Cardiac septum (tissue), 1 donor: Measurements from ENCODE around the gene PAPOLB. TPM values are rescaled to one million over a fixed set of nuclear protein-coding genes. Genes with fewer than 3 reads are reported as not detected.
"Not testable (repeated sequence)": the region's sequence is repeated elsewhere in the genome, so short reads cannot be mapped to it uniquely, and the experiment has no call there.

Source experiments
- DNase-seq: peaks from one replicate; pipeline ENCODE4 v3.0.0-alpha.2; 2020; ENCODE audit warnings: low spot score
- intact Hi-C: fragments of 100-400 bp; cut with DNase I; formaldehyde crosslinking; loops from one replicate; pipeline ENCODE4 v1.14.0; 2022
- long read RNA-seq: library from polyadenylated mRNA; unstranded; transcript quantifications from one replicate; pipeline ENCODE4 v2.0.0, GENCODE V29; 2021
- total RNA-seq: library from RNA; stranded (reverse); fragmentation: NEBNext Ultra II Directional; extraction: Animal tissue kit (Norgen Biotek cat#: 25700); gene quantifications from one replicate; pipeline ENCODE4 v1.2.1, GENCODE V29; 2021
- donor health status: DM: no; HTN: no; CAD: no.

PAPOLB gene
- 0.05 TPM for total RNA-seq
- long read RNA-seq, result 0 reads

DNA sequence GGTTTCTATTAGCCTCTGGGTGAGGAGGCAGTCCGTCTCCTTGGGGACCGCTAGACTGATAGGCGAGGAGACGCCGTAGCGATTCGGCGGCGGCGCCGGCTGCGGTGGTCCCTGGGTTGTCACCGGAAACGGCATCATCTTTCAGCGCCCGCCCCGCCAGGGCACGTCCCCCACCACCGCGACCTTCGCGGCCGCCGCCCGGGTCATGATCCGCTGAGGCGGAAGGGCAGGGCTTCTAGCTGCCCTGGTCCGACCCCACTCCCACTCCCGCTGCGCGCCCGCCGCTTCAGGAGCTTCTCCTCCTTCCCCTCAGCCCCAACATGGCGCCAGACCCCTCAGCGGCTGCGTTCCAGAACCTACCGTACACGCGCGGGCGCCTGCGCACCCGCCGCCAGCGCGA, at the start of gene PAPOLB:
TSS of gene PAPOLB (minus strand) at position 358 of the 400 bp plus-strand sequence. CDS start at position 138, 220 bp downstream.
- DNase-seq, result peak; percentile 73
- intact Hi-C loops, result no loop called here

DNA sequence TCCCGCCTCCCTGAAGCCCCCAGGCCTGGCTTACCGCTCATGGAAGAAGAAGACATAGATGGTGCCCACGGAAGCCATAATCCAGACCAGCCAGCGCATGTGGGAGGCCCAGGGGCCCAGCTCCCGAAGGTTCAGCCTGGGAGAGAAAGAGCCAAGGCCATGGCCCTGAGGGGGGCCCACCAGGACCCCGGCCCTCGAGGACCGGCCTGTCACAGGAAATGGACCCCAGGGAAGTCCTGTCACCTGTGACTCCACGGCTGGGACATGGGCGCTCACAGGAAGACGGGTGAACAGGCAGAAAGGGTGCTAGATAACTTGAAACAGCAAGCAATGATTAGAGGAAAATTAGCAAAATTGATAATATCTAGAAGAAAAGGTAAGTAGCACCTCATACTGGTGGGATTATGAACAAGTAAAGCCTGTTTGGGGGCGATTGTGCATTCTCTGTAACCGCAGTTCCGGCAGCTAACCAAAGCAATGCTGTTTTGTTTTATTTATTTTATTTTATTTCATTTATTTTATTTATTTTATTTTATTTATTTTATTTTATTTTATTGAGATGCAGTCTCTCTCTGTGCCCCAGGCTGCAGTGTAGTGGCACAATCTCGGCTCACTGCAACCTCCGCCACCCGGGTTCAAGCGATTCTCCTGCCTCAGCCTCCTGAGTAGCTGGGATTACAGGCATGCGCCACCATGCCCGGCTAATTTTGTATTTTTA, 49.4 kb upstream of the PAPOLB start:
- DNase-seq, result no peak
- intact Hi-C loops, result no loop called here

DNA sequence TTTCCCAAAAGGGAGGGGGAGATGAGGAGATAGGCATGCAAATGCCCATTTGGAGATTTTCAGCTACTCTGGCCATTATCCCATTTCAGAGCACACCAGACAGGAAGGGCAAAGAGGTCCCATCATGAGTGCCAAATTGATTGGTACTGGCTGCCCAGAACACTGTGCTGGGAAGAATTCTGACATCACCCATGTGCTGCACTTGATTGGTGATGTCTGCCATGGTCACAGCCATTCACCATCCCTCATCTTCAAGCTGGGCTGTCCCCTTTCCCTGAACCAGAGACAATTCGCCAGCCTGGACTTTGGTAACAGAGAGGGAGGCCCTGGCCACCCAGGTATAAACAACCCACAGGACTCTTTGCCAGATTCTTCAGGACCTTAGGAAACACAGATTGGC, 44.9 kb upstream of the PAPOLB start:
- no peak for DNase-seq
- intact Hi-C loops, result no loop called here

DNA sequence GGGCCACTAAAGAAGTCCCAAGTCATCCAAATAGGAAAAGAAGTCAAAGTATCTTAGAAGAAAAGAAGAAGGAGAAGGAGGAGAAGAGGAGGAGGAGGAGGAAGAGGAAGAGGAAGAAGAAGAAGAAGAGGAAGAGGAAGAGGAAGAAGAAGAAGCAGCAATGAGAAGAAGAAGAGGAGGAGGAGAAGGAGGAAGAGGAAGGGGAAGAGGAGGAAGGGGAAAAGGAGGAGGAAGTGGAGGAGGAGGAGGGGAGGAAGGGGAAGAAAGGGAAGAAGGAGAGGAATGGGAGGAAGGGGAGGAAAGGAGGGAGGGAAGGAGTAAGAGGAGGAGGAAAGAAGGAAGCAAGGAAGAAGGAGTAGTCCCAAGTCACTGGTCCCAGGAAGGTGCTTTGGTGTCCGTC, 43.3 kb upstream of the PAPOLB start:
- intact Hi-C loops, result no loop called here
- no peak for DNase-seq

DNA sequence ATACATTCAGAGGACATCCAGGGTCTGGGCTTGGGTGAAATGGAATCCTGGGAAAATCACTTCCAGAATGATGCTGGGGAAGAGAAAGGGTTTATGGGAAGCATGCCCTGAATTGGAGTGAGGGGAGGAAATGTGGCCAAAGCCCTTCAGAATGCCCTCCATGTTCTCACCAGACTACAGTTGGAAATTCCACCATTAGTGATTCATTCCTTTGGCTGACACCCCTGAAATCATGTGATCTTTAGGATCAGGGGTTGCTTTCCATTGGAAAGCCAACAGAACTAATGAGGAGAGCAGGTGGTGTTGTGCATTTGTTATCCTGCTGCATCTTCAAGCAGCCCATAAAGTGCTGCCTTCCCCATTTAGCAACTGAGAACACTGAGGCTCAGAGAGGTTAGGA, 42.5 kb upstream of the PAPOLB start:
- intact Hi-C loops, result no loop called here
- DNase-seq, result no peak

DNA sequence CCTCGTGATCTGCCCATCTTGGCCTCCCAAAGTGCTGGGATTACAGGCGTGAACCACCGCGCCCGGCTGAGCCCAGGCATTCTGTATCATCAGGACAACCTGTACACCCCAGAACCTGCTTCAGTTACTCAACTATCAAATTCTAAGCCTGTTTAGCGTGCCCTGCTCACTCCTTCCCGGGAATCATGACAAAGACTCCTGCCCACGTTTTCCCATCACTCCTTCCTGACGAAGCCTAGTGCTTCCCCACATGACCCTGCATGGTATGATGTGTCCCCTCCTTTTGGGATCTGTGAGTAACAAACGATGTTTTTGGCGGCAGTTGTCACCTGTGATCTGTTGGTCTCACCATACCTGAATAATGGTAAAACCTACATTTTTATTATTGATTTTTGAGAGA, 33.9 kb upstream of the PAPOLB start:
- no peak for DNase-seq
- intact Hi-C loops, result no loop called here

DNA sequence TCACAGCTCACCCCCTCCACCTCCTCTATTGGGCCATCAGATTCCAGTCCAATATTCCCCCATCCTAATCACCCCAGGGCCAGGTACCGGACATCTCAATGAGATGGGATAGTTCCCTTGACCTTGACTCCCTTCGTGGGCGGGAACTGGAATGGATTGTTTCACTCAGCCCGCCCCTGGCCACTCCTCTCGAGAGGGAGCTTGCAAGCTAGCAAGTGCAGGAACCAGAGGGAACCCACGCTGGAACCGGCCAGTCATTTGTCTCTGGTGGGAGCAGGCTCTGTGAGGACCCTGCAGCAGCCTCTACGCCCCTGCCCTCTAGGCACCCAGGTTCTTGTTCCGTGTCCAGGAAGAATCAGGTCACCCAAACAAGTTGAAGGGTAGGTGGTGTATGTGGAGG, 32.7 kb upstream of the PAPOLB start:
- no peak for DNase-seq
- intact Hi-C loops, result no loop called here

DNA sequence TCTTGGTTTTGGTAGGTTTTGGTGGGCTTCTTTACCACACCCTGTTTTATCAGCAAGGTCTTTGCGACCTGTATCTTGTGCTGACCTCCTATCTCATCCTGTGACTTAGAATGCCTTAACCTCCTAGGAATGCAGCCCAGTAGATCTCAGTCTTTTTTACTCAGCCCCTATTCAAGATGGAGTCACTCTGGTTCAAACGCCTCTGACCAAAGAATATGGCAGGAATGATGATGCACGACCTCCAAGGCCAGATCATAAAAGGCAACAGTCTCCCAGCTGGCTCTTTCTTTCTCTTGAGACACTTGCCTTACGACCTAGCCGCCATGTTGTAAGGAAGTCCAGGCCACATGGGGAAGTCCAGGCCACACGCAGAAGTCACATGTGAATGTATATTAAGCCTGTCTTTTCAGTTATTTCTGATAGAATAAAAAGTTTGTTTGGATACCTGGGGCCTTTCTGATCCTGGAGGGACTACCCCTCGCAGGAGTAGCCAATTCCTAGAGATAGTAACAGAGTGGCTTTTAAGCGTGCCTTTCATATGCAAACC, 32.2 kb upstream of the PAPOLB start:
- no peak for DNase-seq
- intact Hi-C loops, result no loop called here

DNA sequence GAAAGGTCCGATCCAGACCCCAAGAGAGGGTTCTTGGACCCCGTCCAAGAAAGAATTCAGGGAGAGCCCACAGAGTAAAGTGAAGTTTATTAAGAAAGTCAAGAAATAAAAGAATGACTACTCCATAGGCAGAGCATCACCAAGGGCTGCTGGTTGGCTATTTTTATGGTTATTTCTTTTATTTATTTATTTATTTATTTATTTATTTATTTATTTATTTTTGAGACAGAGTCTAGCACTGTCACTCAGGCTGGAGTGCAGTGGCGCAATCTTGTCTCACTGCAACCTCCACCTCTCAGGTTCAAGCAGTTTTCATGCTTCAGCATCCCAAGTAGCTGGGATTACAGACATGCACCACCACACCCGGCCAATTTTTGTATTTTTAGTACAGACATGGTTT, 31.4 kb upstream of the PAPOLB start:
- DNase-seq, intact Hi-C loops: not testable (repeated sequence)

DNA sequence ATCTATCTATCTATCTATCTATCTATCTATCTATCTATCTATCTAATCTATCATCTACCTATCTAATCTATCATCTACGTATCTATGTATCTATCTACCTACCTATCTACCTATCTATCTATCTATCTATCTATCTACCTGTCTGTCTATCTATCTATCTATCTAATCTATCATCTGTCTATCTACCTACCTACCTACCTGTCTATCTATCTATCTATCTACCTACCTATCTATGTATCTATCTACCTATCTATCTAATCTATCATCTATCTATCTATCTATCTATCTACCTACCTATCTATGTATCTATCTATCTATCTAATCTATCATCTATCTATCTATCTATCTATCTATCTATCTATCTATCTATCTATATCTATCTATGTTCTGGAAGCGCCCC, 29.7 kb upstream of the PAPOLB start:
- DNase-seq, intact Hi-C loops: not testable (repeated sequence)

DNA sequence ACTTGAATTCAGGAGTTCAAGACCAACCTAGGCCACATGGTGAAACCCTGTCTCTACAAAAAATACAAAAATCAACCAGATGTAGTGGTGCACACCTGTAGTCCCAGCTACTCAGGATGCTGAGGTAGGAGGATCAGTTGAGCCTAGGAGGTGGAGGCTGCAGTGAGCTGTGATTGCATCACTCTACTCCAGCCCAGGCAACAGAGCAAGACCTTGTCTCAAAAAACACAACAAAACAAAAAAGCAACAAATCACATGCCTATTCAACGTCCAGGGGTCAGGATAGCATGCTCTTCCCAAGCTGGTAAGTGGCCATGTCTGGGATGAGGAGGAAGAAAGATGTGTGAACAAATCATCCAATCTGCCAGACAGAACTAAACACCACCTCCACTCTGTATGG, 27.9 kb upstream of the PAPOLB start:
- intact Hi-C loops, result no loop called here
- no peak for DNase-seq

DNA sequence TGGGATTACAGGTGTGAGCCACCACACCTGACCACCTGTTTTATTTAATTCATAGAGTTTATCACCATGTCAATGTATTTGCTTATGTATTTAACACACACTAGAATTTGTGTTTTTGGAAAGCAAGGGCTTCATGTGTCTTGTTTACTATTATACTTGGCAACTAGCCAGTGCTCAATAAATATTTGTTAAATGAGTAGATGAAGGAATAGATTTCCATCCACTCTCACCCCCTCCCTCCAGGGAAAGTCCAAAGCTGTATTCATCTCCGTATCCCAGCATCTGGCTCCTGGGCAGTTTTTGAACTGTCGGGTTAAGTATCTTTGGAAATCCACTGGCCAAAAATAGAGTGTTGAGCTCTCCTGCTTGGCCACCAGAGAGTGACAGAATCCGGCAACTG, 26.3 kb upstream of the PAPOLB start:
- no peak for DNase-seq
- intact Hi-C loops, result no loop called here

DNA sequence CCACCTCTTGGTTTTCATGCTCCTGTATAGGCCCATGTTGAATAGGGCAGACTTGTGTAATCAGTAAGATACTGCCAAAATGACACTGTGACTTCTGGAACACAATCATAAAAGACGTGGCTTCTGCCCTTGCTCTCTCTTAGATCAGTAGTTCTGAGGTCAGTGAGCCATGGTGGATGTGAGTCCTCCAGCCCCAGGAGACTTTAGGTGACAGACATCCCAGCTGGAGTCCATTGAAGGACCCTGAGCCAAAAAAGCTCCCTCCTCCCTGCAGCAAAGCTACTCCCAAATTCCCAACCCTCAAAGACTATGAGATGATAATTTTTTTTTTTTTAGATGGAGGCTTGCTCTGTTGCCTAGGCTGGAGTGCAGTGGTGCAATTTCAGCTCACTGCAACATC, 24.8 kb upstream of the PAPOLB start:
- intact Hi-C loops, result no loop called here
- no peak for DNase-seq

DNA sequence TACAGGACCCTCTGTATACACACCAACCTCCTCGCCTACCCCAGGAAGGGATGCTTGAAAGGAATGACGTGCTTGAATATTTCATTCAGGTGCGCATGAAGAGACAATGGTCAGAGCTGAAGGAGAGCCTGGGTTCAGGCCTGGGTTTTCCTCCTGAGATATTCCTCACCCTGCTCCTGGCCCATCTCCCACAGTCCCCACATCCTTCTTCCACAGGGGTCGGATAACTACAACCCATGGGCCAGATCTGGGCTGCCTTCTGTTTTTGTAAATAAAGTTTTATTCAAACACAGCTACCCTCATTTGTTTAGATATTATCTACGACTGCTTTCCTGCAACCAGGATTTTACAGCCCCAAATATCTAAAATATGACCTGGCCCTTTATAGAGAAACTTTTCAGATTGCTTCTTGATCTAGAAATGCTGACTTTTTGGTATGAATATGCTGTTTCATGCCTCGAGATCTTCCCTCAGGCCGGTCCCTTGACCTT, 23.5 kb upstream of the PAPOLB start:
- intact Hi-C loops, result no loop called here
- DNase-seq, result no peak

DNA sequence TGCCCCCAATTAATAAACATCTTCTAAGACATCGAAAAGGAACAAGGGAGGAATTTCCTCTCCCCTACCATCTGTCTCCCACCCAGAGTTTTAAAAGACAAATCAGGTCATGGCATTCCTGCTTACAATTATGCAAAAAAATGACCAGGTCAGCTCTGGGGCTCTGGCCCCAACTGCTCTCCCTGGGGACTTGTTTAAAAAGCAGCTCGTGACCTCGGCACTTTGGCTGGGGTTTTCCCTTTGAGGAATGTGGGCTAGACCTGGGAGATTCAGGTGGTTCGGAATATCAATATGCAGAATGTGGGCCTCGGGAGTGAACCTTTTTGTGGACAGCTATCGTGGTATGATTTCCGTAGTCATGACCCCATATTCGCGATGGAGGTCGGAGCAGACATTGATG, 22.3 kb upstream of the PAPOLB start:
- intact Hi-C loops, result no loop called here
- no peak for DNase-seq

DNA sequence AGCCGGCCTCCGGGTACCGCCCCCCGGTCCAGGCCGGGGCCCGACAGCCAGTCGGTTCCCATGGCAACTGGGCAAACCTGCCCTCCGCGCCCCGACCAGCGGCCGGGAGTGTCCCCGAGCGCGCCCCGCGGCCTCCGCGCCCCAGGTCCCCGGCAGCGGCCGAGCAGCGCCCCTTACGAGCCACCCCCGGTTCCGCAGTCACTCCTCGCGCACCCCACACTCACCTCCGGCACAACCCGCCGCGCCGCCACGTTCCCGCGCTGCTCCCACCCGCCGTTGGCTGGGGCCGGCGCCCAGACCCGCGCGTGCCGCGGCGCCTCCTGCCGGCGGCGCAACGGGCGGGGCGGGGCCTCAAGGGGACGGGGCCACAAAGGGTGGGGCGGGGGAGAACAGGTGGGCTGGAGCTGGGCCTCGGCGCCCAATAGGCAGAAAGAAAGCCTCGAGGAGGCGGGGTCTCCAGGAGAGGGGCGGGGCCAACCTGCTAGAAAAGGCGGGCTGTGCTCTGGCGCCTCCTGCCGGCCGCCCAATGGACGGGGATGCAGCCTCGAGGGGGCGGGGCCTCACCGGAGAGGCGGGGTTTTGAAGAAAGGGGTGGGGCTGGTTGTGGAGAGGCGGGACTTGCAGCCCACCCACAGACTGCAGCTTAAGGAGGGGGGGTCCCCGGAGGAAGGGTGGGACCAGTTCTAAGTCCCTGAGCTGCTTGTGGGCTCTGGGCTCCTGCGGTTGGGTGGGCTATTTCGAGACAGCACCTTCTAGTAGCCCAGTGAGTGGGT, 21.7 kb upstream of the PAPOLB start, which contains the start of gene RADIL:
TSS of gene RADIL (minus strand) at position 345 of the 773 bp plus-strand sequence. CDS start 5,577 bp downstream, outside the sequence.
- DNase-seq, result peak; percentile 91
- intact Hi-C loops, result loop anchor here (2.0 kb wide), 1 partner anchor 85 kb away; no protein-coding TSS in a partner anchor

DNA sequence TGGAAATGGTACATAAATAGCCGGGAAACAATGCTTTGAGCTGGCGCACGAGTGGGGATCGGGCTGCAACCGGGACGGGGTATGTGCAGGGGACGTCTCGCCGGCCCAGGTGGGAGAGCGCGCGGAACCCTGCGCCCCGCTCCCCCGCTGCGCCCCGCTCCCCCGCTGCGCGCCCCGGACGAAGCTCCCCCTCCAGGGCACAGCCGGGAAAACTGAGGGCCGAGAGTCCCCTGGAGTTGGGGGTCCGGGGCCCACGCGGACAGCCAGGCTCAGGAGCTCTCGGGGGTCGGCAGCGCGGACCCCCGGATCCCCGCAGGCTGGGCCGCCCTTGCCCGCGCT, 21.2 kb upstream of the PAPOLB start:
- DNase-seq, result no peak
- intact Hi-C loops, result loop anchor here (2.0 kb wide), 1 partner anchor 84 kb away; no protein-coding TSS in a partner anchor

DNA sequence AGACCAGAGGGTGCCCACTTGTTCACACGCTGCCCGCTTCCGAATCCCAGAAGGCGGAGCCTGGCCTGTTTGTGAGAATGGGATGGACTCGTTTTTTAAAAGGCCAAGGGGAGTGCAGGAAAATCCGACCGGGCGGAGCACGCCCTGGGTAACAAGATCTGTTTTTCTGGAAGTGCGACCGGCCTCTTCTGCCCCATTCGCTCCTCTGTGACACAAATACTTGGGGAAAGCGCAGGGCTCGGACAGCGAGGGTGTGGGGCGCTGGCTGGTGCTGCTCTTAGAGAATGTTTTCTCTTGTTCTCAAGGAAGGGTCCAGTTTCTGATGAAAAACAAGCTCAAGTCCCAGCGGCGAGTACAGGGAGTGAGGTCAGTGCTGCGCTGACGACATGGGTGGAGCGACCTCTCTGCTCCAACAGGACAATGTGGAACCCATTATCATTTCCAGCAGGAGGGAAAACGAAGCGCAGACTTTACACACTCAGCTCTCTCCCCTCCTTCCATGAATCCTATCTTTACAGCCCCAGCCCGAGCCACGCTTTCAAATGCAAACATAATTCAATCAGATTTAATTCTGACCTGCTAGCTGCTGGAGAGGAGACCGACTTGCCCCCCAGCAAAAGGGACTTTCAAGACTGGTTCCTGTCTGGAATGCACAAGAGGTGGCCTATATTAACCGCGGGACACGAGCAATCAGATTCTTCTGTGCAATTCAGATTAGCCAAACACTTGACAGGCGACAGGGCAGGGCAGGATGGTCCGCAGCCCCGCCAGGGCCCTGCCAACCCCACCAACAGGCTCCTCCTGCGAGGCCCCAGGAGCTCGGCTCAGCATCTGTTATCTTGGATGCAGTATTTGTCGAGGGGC, 20.6 kb upstream of the PAPOLB start:
- peak; percentile 77 for DNase-seq
- intact Hi-C loops, result loop anchor here (2.0 kb wide), 1 partner anchor 84 kb away; no protein-coding TSS in a partner anchor

DNA sequence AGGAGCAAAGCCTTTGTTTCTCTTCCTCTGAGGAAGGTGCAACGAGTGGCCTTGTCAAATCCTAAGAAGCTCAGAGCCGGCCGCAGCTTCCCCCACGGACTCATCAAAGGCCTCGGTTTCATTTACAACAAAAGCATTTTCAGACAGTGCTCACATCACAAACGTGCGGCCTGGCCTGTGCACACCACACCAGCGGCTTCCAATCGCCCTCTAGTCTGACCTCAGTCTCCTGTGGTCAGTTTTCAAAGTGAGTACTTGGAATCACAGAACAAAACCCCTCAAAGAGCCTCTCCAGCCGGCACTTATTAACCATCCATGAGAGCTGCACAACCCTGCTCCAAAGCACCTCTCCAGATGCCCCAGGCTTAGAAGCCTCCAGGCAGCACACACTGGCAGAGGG, 18.4 kb upstream of the PAPOLB start:
- DNase-seq, result peak; percentile 65
- intact Hi-C loops, result no loop called here
